Activated naive CD8-positive, alpha-beta T cell (primary cell): ENCODE results near the gene STARD3.
A peak's percentile ranks its signal among the peaks of the same experiment; 100 is the strongest.

Experiments used
- H3K27ac Mint-ChIP-seq: one replicate; pipeline ENCODE4 v1.8.0; 2021; ENCODE audit warnings: mixed read lengths
- H3K27me3 Mint-ChIP-seq: one replicate; pipeline ENCODE4 v1.8.0; 2021; ENCODE audit warnings: mixed read lengths
- H3K36me3 Mint-ChIP-seq: one replicate; pipeline ENCODE4 v1.8.0; 2021; ENCODE audit warnings: mixed read lengths
- H3K4me1 Mint-ChIP-seq: one replicate; pipeline ENCODE4 v1.8.0; 2021; ENCODE audit warnings: low read depth, mixed read lengths
- H3K4me3 Mint-ChIP-seq: one replicate; pipeline ENCODE4 v1.8.0; 2021; ENCODE audit warnings: mild to moderate bottlenecking, mixed read lengths
- H3K9me3 Mint-ChIP-seq: one replicate; pipeline ENCODE4 v1.8.0; 2021; ENCODE audit warnings: low read depth, mixed read lengths

STARD3 gene

DNA sequence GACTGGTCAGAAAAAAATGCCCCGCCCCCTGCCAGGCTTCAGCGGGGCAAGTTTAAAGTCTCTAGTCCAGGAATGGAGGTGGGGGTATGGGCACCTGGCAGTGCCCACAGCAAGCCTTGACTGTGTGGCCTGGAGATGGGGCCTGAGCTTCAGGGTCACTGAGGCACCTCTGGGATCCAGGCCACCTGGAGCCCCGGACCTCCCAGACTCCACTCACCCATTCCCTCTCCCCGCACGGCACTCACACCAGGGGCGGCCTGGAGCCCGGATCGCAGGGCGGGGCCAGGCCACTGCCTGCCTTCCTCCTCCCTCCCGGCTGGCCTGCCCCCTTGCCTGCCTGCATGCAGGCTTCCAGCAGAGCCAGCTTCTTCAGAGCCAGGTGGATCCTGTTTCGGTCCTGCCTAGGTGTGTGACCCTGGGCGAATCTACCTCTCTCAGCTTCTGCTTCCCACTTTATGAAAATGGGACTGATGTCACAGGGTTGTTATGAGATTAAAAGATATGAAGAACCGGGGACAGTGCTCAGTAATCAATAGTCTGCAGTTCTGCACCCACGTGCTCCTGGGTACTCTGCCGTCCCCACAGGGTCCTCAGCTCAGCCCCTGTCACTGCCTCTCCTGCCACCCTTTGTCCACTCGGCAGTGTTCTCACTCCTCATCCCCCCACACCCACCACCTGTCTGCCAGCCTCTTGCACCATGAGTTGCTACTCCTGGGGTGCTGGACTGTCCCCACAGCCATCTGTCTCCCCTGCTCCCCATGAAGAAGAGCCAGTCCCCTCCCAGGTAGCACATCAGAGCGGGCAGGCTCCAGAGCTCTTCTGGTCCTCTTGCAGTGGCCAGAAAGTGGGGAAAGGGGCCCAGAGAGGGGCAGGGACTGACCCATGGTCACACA is 27.0 kb downstream of the STARD3 start:
- Mint-ChIP-seq H3K27me3 (peaks cover 2% of the 10 kb centered on the region), H3K36me3 (no peaks in the 10 kb centered on the region), H3K27ac (no peak overlapping the region), H3K4me3 (no peak overlapping the region), H3K4me1 (peaks cover 35% of the 10 kb centered on the region), H3K9me3 (no peaks in the 10 kb centered on the region)

DNA sequence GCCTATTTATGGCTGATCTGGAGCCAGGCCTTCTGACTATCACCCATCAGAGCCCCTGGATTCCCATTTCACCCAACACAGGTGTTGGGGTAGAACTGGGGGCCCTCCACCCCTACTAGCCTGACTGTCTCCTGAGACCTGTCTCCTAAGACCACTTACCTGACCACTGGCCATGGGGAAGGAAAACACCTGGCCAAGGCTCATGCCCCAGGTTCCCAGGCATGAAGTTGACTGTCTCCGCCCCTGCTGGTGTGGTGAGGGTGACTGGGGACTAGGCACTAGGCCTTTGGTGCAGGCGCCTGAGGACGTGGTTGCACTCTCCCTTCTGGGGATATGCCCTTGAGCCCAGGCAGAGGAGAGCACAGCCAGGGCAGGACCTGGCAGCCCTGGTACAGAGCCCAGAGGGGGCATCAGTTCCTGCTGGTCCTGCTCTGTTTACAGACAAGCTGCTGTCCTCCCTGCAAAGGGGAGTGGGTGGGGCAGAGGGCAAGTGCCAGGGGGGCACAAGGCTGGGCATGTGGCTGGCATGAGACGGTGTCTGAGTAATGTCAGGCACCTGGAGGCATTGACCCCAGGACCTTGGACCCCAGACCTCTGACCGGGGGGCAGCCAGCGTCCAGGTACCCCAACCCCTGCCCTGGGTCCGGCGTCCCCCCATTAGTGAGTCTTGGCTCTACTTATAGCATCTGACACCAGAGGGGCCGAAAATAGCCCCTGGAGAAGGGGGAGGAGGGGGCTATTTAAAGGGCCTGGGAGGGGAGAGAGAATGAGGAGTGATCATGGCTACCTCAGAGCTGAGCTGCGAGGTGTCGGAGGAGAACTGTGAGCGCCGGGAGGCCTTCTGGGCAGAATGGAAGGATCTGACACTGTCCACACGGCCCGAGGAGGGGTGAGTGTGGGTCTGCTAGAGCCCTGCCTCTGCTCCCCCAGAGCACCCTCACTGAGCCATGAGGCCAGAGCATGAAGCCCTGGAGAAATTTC is 27.9 kb downstream of the STARD3 start, which contains the start of gene TCAP:
TCAP (plus strand) TSS at position 769 of the 981 bp plus-strand sequence; CDS start at position 780, 11 bp downstream.
- peaks cover 2% of the 10 kb centered on the region for H3K27me3 Mint-ChIP-seq
- H3K27ac Mint-ChIP-seq: no peak within 1 kb of the TSS
- H3K36me3 Mint-ChIP-seq: no peaks in the 10 kb centered on the region
- H3K9me3 Mint-ChIP-seq: no peaks in the 10 kb centered on the region
- no peak within 1 kb of the TSS for H3K4me3 Mint-ChIP-seq
- peaks cover 28% of the 10 kb centered on the region for H3K4me1 Mint-ChIP-seq

DNA sequence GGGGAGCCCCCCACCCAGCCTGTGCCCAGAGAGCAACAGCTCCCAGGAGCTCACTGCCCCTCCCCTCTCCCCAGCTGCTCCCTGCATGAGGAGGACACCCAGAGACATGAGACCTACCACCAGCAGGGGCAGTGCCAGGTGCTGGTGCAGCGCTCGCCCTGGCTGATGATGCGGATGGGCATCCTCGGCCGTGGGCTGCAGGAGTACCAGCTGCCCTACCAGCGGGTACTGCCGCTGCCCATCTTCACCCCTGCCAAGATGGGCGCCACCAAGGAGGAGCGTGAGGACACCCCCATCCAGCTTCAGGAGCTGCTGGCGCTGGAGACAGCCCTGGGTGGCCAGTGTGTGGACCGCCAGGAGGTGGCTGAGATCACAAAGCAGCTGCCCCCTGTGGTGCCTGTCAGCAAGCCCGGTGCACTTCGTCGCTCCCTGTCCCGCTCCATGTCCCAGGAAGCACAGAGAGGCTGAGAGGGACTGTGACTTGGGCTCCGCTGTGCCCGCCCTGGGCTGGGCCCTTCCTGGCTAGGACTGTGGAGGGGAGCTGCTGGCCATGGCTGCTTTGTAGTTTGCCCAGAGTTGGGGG is 28.8 kb downstream of the STARD3 start:
- H3K27ac Mint-ChIP-seq: no peak overlapping the region
- peaks cover 2% of the 10 kb centered on the region for H3K27me3 Mint-ChIP-seq
- no peak overlapping the region for H3K4me3 Mint-ChIP-seq
- no peaks in the 10 kb centered on the region for H3K36me3 Mint-ChIP-seq
- peaks cover 22% of the 10 kb centered on the region for H3K4me1 Mint-ChIP-seq
- no peaks in the 10 kb centered on the region for H3K9me3 Mint-ChIP-seq

DNA sequence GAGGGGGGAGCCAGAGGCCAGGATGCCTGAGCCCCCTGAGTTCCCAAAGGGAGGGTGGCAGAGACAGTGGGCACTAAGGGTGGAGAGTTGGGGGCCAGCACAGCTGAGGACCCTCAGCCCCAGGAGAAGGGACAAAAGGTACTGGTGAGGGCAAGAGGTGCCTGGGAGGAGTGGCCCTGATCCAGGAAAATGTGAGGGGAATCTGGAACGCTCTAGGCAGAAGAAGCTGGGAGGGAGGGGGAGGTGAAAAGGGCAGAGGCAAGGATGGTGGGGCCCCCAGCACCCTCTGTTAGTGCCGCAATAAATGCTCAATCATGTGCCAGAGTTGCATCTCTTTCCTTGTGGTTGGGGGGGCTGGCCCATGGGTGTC is 29.3 kb downstream of the STARD3 start:
- H3K36me3 Mint-ChIP-seq: no peaks in the 10 kb centered on the region
- no peaks in the 10 kb centered on the region for H3K9me3 Mint-ChIP-seq
- H3K4me1 Mint-ChIP-seq: peaks cover 17% of the 10 kb centered on the region
- H3K27ac Mint-ChIP-seq: no peak overlapping the region
- H3K27me3 Mint-ChIP-seq: peaks cover 2% of the 10 kb centered on the region
- no peak overlapping the region for H3K4me3 Mint-ChIP-seq

DNA sequence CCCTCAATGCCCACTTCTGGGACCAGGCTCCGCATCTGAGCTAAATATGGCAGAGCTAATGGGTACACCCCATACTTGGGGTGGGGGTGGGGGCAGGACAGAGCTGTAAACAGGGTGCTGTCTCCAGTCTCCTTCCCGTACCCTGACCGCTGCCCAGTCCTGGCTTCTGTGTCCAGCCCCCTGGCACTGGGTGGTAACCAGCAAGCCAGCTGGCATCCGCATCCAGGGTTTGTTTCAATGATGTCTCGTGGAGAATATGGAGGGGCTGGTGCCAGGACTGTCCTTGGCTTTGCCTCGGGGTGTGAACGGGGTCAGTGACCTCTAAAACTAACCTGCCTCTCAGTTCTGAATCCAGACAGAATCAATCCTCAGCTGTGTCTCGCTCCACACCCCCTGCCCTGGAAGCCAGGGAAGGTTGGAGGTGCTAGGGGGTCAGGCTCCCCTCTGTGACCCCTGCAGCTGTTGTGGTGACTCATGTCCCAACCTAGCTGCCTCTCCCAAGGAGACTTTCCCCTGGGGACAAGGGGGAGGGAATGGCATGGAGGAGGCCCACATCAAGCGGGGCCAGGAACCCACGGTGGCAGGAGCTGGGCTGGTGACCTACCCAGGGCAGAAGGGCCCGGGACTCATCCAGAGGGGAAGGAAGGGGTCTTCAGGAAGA is 29.8 kb downstream of the STARD3 start:
- Mint-ChIP-seq H3K27me3 (peaks cover 2% of the 10 kb centered on the region), H3K9me3 (no peaks in the 10 kb centered on the region), H3K36me3 (no peaks in the 10 kb centered on the region), H3K27ac (no peak overlapping the region), H3K4me3 (peak overlapping the region; percentile 27), H3K4me1 (peaks cover 13% of the 10 kb centered on the region)

DNA sequence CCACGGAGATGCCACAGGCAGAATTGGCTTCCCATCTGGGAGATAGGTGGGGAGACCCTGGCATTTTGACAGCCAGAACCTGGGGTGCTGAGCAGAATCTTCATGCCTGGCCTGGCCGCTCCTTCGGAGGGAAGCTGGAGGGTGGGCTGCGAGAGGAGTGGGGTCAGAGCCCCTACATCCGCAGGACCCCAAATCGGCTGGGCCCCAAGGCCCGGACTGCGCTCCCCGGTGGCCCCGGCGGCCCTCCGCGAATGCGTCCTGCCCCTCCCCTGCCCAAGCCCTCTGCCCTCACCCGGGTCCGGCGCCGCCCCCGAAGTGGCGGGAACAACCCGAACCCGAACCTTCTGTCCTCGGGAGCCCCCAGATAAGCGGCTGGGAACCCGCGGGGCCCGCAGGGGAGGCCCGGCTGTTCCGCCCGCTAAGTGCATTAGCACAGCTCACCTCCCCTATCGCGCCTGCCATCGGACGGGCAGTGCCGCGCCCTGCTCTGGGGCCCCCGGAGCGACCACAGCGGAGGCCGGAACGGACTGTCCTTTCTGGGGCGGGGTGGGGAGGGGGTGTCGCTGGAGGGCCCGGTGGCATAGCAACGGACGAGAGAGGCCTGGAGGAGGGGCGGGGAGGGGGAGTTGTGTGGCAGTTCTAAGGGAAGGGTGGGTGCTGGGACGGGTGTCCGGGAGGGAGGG is 30.5 kb downstream of the STARD3 start:
- peak overlapping the region; percentile 57 for H3K4me3 Mint-ChIP-seq
- no peaks in the 10 kb centered on the region for H3K36me3 Mint-ChIP-seq
- H3K27ac Mint-ChIP-seq: no peak overlapping the region
- H3K27me3 Mint-ChIP-seq: peaks cover 2% of the 10 kb centered on the region
- no peaks in the 10 kb centered on the region for H3K9me3 Mint-ChIP-seq
- peaks cover 16% of the 10 kb centered on the region for H3K4me1 Mint-ChIP-seq

DNA sequence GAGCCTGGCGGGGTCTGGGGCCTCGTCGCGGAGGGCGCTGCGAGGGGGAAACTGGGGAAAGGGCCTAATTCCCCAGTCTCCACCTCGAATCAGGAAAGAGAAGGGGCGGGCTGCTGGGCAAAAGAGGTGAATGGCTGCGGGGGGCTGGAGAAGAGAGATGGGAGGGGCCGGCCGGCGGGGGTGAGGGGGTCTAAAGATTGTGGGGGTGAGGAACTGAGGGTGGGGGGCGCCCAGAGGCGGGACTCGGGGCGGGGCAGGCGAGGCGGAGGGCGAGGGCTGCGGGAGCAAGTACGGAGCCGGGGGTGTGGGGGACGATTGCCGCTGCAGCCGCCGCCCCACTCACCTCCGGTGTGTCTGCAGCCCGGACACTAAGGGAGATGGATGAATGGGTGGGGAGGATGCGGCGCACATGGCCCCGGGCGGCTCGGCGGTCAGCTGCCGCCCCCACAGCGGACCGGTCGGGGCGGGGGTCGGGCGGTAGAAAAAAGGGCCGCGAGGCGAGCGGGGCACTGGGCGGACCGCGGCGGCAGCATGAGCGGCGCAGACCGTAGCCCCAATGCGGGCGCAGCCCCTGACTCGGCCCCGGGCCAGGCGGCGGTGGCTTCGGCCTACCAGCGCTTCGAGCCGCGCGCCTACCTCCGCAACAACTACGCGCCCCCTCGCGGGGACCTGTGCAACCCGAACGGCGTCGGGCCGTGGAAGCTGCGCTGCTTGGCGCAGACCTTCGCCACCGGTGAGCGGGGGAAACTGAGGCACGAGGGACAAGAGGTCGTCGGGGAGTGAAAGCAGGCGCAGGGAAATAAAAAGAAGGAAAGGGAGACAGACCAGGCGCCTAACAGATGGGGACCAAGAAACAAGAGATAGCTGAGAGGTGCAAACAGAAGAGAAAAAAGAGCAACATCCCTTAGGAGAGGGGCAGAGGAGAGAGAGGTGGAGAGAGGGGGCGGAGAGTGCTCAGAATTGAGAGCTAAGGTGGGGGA is 31.3 kb downstream of the STARD3 start, which contains the start of gene PNMT:
PNMT (plus strand) TSS at position 509 of the 980 bp plus-strand sequence; CDS start at position 532, 23 bp downstream.
- Mint-ChIP-seq H3K27ac (no peak within 1 kb of the TSS), H3K27me3 (peaks cover 2% of the 10 kb centered on the region), H3K4me1 (peaks cover 16% of the 10 kb centered on the region), H3K9me3 (no peaks in the 10 kb centered on the region), H3K36me3 (no peaks in the 10 kb centered on the region), H3K4me3 (peak within 1 kb of the TSS; percentile 73)

DNA sequence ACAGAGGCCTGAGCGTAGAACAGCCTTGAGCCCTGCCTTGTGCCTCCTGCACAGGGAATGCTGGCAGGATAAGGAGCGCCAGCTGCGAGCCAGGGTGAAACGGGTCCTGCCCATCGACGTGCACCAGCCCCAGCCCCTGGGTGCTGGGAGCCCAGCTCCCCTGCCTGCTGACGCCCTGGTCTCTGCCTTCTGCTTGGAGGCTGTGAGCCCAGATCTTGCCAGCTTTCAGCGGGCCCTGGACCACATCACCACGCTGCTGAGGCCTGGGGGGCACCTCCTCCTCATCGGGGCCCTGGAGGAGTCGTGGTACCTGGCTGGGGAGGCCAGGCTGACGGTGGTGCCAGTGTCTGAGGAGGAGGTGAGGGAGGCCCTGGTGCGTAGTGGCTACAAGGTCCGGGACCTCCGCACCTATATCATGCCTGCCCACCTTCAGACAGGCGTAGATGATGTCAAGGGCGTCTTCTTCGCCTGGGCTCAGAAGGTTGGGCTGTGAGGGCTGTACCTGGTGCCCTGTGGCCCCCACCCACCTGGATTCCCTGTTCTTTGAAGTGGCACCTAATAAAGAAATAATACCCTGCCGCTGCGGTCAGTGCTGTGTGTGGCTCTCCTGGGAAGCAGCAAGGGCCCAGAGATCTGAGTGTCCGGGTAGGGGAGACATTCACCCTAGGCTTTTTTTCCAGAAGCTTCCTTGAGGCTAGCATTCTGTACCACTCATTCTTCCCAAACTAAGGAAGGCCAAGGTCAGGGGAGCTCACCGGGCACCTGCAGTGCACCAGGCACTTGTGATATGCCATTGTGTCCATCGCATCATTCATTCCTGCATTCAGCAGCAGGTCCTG is 33.2 kb downstream of the STARD3 start:
- no peaks in the 10 kb centered on the region for H3K36me3 Mint-ChIP-seq
- H3K9me3 Mint-ChIP-seq: no peaks in the 10 kb centered on the region
- H3K4me3 Mint-ChIP-seq: no peak overlapping the region
- peaks cover 2% of the 10 kb centered on the region for H3K27me3 Mint-ChIP-seq
- peaks cover 16% of the 10 kb centered on the region for H3K4me1 Mint-ChIP-seq
- no peak overlapping the region for H3K27ac Mint-ChIP-seq

DNA sequence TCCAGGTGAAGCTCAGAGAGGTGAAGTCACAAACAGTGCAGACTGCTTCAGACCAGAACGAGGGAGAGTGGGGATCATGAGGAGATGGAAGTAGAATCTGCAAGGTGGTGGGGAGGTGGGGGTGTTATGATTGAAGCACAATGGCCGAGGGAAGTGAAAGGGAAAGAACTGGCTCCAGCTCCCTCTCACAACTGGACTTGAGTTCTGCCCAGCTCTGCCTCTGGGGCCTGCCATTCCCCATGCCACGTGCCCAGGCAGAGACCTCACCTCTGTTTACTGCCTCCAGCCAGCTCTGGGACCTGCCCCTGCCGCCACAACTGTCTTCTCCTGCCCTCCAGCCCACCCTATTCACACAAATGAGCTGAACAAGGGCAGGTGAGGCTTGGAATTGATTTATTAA is 33.8 kb downstream of the STARD3 start:
- no peaks in the 10 kb centered on the region for H3K9me3 Mint-ChIP-seq
- no peak overlapping the region for H3K27ac Mint-ChIP-seq
- H3K4me1 Mint-ChIP-seq: peaks cover 18% of the 10 kb centered on the region
- H3K4me3 Mint-ChIP-seq: no peak overlapping the region
- peaks cover 2% of the 10 kb centered on the region for H3K27me3 Mint-ChIP-seq
- no peaks in the 10 kb centered on the region for H3K36me3 Mint-ChIP-seq

DNA sequence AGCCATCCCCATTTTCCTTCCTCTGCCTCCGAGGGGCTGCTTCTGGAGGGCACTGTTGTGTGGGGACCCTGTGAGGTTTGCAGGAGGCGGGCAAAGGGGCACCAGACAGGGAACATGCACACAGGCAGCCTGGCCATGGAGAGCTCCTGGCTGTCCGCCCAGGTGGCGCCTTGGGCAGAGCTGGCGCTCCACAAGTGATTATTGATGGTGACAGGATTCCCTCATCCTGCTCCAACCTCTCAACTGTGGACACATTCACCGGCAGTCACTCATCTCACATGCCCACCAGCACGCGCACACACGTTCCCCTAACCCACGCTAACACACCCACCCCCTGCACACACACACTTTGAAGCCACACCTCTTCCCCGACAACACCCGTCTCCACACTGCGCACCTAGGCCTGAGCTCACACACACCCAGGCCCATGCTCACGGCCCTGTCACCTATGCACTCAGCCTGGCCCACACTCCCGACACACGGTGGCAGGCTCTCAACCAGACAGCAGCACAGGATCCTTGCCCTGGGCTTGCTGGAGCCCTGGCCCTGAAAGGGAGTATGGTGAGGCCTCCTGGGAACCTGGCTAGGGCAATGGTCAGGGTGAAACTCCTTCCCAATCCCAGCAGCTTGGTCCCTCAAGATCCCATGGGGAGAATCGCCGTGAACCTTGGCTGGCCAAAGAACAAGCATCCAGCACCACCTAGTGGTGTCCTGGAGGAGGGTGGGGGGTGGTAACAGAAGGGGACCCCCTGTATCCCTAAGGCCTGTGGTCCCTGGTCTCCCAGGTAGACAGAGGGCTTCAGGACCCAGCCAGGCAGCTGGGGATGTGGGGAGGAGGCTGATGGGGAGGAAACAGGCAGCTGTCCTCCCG is 34.9 kb downstream of the STARD3 start:
- H3K4me3 Mint-ChIP-seq: peak overlapping the region; percentile 9
- no peaks in the 10 kb centered on the region for H3K36me3 Mint-ChIP-seq
- no peak overlapping the region for H3K27ac Mint-ChIP-seq
- peaks cover 2% of the 10 kb centered on the region for H3K27me3 Mint-ChIP-seq
- H3K4me1 Mint-ChIP-seq: peaks cover 25% of the 10 kb centered on the region
- no peaks in the 10 kb centered on the region for H3K9me3 Mint-ChIP-seq

DNA sequence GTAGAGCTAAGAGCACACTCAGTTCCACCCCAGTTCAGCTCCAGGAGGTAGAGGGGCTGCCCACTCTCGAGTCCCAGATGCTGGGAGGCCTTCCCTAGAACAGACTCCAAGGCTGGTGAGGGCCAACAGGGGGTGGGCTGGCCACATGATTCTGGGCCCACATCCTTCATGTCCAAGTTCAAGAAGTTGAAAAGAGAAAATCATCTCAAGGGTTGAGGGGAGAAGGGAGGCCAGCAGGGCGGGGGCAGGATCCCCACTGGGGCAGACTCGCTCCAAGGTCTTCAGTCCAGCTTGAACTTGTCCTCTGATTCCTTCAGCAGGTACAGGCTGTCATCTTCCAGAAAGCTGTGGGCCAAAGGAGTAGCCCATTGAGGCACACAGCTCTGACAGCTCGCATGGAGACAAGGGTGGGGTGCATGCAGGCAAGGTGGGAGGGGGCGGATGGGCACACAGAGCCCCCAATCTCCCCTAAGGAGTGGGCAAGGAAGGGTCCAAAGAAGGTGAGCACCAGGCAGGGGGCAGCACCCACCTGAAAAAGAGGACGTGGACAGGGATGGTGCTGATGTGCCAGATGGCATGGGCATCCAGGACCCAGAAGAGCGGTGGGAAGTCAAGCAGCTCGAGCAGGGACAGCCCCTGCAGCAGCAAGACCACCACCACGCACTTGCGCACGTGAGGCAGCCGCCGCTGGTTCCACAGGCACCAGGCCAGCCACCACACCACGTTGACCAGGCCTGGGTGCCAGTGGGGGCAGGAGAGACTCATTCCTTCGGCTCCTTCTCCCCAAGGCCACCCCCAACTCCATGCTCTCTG is 35.8 kb downstream of the STARD3 start:
- Mint-ChIP-seq H3K4me3 (no peak overlapping the region), H3K27ac (no peak overlapping the region), H3K36me3 (no peaks in the 10 kb centered on the region), H3K4me1 (peaks cover 32% of the 10 kb centered on the region), H3K27me3 (peaks cover 2% of the 10 kb centered on the region), H3K9me3 (no peaks in the 10 kb centered on the region)
